ENCODE results near the gene WDR18. TPM values are rescaled to one million over a fixed set of nuclear protein-coding genes. Genes with fewer than 3 reads are reported as not detected.

The WDR18 gene
- total RNA-seq, 1 experiment from 2014 or later = 94.7 TPM

DNA sequence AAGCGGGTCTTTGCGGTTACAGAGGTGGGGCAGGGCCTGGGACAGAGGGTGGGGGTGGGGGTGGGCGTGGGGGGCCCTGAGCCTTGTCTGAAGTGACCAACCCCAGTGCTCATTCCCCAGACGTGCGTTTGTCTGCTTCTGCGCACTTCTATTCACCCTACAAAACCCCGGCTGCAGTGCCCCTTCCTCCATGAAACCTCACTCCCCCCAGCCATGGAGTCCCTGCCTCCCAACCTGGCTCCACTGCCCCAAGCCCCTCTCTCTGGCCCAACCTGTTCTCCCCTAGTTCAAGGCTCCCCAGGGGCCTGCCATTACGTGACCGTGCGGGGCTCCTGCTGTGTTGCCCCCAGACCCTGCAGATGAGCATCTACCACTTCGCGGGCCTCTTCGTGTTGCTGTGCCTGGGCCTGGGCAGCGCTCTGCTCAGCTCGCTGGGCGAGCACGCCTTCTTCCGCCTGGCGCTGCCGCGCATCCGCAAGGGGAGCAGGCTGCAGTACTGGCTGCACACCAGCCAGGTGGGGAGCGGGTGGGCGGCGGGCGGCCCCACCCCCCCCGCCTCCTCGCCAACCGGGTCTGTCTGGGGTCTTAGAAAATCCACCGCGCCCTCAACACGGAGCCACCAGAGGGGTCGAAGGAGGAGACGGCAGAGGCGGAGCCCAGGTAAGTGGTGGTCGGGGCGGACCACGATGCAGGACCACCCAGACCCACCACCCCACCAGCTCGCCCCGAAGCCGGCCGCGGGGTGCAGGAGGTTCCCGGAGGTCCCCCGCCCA lies 24.3 kb downstream of the WDR18 start:
- no peaks in the 10 kb centered on the region for H3K9me3 ChIP-seq (ENCODE audit: control insufficient read depth, low read depth, low read length)
- no peak overlapping the region for H4K5ac ChIP-seq (ENCODE audit: insufficient read length, low read depth, low read length)
- H2BK5ac ChIP-seq (ENCODE audit: insufficient read length, low read length) = no peak overlapping the region
- no peaks in the 10 kb centered on the region for H3K23me2 ChIP-seq (ENCODE audit: insufficient read length, low read depth, low read length, poor library complexity, severe bottlenecking)
- H4K8ac ChIP-seq (replicated peaks; ENCODE audit: insufficient read length, low read depth, low read length) = no peak overlapping the region
- no peaks in the 10 kb centered on the region for H3K27me3 ChIP-seq (ENCODE audit: insufficient read depth, low read length)
- Mint-ChIP-seq H3K27ac (no peak overlapping the region; a peak in 1 of 7 replicates), H3K27me3 (ENCODE audit: low read depth) (peaks cover 2% of the 10 kb centered on the region; the same call in 1 of the 2 replicates), H3K4me1 (no peaks in the 10 kb centered on the region), H3K4me3 (no peak overlapping the region), H3K9me3 (no peaks in the 10 kb centered on the region), H3K36me3 (ENCODE audit: insufficient read depth in 1 of 3, low read depth in 3 of 3) (peaks cover 0 to 20% (median 20%) of the 10 kb centered on the region in 3 experiments; a peak in 5 of 7 replicates)
- H4K91ac ChIP-seq (ENCODE audit: insufficient read length, low read depth, low read length) = no peak overlapping the region
- WGBS (ENCODE audit: extremely low coverage, insufficient read length, low lambda C conversion rate) = no CpG with 5 or more reads among the region's 45 CpGs
- no peak overlapping the region for H2AFZ ChIP-seq (ENCODE audit: low read length)
- no peak overlapping the region for H3K4me2 ChIP-seq (ENCODE audit: insufficient read depth, insufficient read length, low read length)
- H3K23ac ChIP-seq (ENCODE audit: insufficient read length, low read depth, low read length) = no peak overlapping the region
- no peak overlapping the region for H2BK120ac ChIP-seq (ENCODE audit: low read depth, low read length, poor library complexity, severe bottlenecking)
- no peak overlapping the region for H3K56ac ChIP-seq (ENCODE audit: insufficient read length, low read depth, low read length)
- H3K9ac ChIP-seq (ENCODE audit: extremely low read depth, insufficient read length, low read length) = no peak overlapping the region
- H3K14ac ChIP-seq (ENCODE audit: insufficient read depth, low read length) = no peak overlapping the region; the same call in 1 of the 2 replicates
- H3K79me2 ChIP-seq (ENCODE audit: insufficient read depth, low read length) = 0 out of 2 replicates have a peak, but pooled peaks cover 2% of the 10 kb centered on the region
- TF ChIP-seq, protein P1, sequence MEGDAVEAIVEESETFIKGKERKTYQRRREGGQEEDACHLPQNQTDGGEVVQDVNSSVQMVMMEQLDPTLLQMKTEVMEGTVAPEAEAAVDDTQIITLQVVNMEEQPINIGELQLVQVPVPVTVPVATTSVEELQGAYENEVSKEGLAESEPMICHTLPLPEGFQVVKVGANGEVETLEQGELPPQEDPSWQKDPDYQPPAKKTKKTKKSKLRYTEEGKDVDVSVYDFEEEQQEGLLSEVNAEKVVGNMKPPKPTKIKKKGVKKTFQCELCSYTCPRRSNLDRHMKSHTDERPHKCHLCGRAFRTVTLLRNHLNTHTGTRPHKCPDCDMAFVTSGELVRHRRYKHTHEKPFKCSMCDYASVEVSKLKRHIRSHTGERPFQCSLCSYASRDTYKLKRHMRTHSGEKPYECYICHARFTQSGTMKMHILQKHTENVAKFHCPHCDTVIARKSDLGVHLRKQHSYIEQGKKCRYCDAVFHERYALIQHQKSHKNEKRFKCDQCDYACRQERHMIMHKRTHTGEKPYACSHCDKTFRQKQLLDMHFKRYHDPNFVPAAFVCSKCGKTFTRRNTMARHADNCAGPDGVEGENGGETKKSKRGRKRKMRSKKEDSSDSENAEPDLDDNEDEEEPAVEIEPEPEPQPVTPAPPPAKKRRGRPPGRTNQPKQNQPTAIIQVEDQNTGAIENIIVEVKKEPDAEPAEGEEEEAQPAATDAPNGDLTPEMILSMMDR (conservative IDR thresholded peaks at IDR 0.05) = no peak
- H3K4me1 ChIP-seq (ENCODE audit: insufficient read depth, low read length) = no peaks in the 10 kb centered on the region
- DNase-seq = no peak
- no peak overlapping the region for H2BK12ac ChIP-seq (ENCODE audit: insufficient read length, low read depth, low read length)
- no peak overlapping the region for H3T11ph ChIP-seq (ENCODE audit: low read length)
- no peak overlapping the region for H2BK15ac ChIP-seq (ENCODE audit: low read depth, low read length)
- H4K20me1 ChIP-seq (ENCODE audit: control insufficient read depth, insufficient read depth, insufficient read length) = no peaks in the 10 kb centered on the region
- H2BK20ac ChIP-seq (ENCODE audit: low read depth, low read length, poor library complexity, severe bottlenecking) = no peak overlapping the region
- H3K4ac ChIP-seq (ENCODE audit: low read depth, low read length) = no peak overlapping the region
- no peak overlapping the region for H2AK5ac ChIP-seq (ENCODE audit: insufficient read length, low read length)
- H3K79me1 ChIP-seq (ENCODE audit: insufficient read depth, low read depth, low read length, poor library complexity, severe bottlenecking) = no peaks in the 10 kb centered on the region
- H3K18ac ChIP-seq (ENCODE audit: insufficient read length, low read depth, low read length) = no peak overlapping the region
- no peak overlapping the region for H3K27ac ChIP-seq (ENCODE audit: insufficient read length, low read depth, low read length)

Data from H9 (cell line).